AG08395 (cell line): ENCODE measurements around the gene DCAF12L2.
"Not testable (repeated sequence)": the region's sequence is repeated elsewhere in the genome, so short reads cannot be mapped to it uniquely, and the experiment has no call there.

Experiments used
- DNase-seq: peaks from one replicate; pipeline ENCODE4 v3.0.0; 2012; ENCODE audit warnings: mixed read lengths, low spot score

DCAF12L2 gene

GRCh38 chrX:126165721-126166461 lies at the start of gene DCAF12L2:
DCAF12L2 (minus strand) TSS chrX:126166289; CDS start chrX:126165924, 365 bp downstream.
- DNase-seq: no peak

- not testable (repeated sequence) for DNase-seq
These were observed 24.8 kb upstream of the DCAF12L2 start for GRCh38 chrX:126190888-126191287.

- DNase-seq: no peak
These were observed 11.2 kb upstream of the DCAF12L2 start for GRCh38 chrX:126177133-126177840.

GRCh38 chrX:126170720-126171119 lies 4.6 kb upstream of the DCAF12L2 start:
- DNase-seq: no peak

- no peak for DNase-seq
These were observed 1.5 kb upstream of the DCAF12L2 start for GRCh38 chrX:126167560-126167959.

GRCh38 chrX:126165401-126165720 lies 728 bp downstream of the DCAF12L2 start:
- DNase-seq: no peak

GRCh38 chrX:126164689-126165400 lies 1.2 kb downstream of the DCAF12L2 start:
- no peak for DNase-seq

GRCh38 chrX:126164226-126164625 lies 1.9 kb downstream of the DCAF12L2 start:
- no peak for DNase-seq

GRCh38 chrX:126141014-126141413 lies 25.1 kb downstream of the DCAF12L2 start:
- no peak for DNase-seq

GRCh38 chrX:126137899-126138298 lies 28.2 kb downstream of the DCAF12L2 start:
- no peak for DNase-seq

GRCh38 chrX:126124721-126125120 lies 41.4 kb downstream of the DCAF12L2 start:
- no peak for DNase-seq
